ENCODE results near the gene PNMA6E.

GRCh38 chrX:153370293-153371055, 30.7 kb downstream of the PNMA6E start:
- TF ChIP-seq ZBTB44 (CRISPR knock-in tag; IDR thresholded peaks at IDR 0.05) (no peak), SP1 (IDR thresholded peaks at IDR 0.05) (no peak), SP1 (CRISPR knock-in tag; IDR thresholded peaks at IDR 0.05) (no peak), POLR2A (IDR thresholded peaks at IDR 0.05; ENCODE audit: insufficient read depth in 1 of 2, low read depth in 2 of 2, low read length in 2 of 2) (no peak), CTCF (CRISPR knock-in tag; IDR thresholded peaks at IDR 0.05) (no peak), CC2D1A (CRISPR knock-in tag; IDR thresholded peaks at IDR 0.05) (no peak), ATF3 (CRISPR knock-in tag; IDR thresholded peaks at IDR 0.05) (no peak), ZNF20 (CRISPR knock-in tag; IDR thresholded peaks at IDR 0.05) (no peak)

Data from HepG2 (cell line).